ENCODE measurements around the gene CRKL.

The CRKL gene

GRCh38 chr22:20949698-20950183, 32.5 kb downstream of the CRKL start:
- Mint-ChIP-seq H3K4me3 (no peak overlapping the region), H3K4me1 (ENCODE audit: low read depth) (peaks cover 35% of the 10 kb centered on the region), H3K27ac (no peak overlapping the region), H3K36me3 (ENCODE audit: low read depth) (peaks cover 58% of the 10 kb centered on the region), H3K27me3 (no peaks in the 10 kb centered on the region), H3K9me3 (no peaks in the 10 kb centered on the region)

DNA sequence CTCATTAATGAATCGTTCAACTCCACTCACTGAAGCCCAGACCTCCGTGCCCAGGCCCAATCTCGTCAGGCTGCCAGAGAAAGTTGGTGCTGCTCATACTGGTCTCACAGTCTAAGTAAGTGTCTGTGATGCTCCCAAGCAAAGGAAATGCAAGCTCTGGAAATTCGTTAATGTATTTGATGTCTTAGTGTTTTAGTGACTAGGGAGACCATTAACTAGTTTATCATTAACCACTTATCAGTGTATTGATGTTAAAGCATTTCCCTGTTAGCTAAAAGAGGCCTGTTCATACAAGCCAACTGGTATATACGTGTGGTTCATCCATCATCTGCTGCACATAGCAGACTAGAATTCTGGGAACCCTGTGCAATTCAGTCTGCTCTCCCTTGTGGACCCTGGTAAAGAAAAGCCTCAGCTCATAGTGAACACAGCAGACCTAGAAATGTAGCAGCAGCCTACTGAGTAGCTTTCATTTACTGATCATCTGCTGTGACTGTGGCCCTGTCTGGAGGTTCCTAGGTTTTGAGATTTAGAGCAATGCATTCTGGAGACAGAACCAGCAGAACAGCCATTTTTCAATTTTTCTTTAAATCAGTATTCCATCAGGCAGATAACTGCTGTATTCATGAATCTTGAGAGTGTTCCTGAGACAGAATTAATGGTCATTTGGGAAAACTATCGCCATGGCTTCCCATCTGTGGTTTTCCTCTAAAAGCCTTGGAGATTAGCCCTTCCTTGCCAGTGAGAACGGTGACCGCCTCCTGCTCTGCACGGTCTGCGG, 34.1 kb downstream of the CRKL start:
- Mint-ChIP-seq H3K27ac (no peak overlapping the region), H3K27me3 (peaks cover 2% of the 10 kb centered on the region), H3K4me1 (ENCODE audit: low read depth) (peaks cover 24% of the 10 kb centered on the region), H3K9me3 (no peaks in the 10 kb centered on the region), H3K36me3 (ENCODE audit: low read depth) (peaks cover 48% of the 10 kb centered on the region), H3K4me3 (no peak overlapping the region)

DNA sequence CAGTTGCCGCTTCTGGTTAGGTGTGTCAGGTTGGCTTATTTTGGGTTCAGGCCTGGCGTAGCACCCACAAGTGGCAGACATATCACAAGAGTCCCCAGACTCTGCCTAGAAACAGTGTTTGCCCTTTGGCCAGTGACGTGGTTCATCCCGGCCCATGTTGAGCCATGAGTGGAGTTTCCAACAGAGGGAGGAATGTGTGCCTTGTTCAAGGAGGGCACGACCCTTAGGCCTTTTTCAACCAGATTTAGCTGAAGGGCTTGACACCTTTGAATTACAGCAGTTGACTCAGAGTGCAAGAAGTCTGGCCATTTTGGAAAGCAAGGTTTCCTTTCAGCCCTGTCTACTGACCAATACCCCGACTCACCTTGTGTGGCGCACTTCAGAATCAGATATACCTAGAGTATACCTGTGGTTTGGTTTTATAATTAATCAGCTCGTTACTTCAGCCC, 34.7 kb downstream of the CRKL start:
- H3K9me3 Mint-ChIP-seq: no peaks in the 10 kb centered on the region
- peaks cover 7% of the 10 kb centered on the region for H3K27me3 Mint-ChIP-seq
- peaks cover 45% of the 10 kb centered on the region for H3K36me3 Mint-ChIP-seq (ENCODE audit: low read depth)
- H3K4me1 Mint-ChIP-seq (ENCODE audit: low read depth): peaks cover 23% of the 10 kb centered on the region
- no peak overlapping the region for H3K4me3 Mint-ChIP-seq
- H3K27ac Mint-ChIP-seq: no peak overlapping the region

GRCh38 chr22:20952544-20953341, 35.5 kb downstream of the CRKL start:
- H3K27ac Mint-ChIP-seq: no peak overlapping the region
- no peak overlapping the region for H3K4me3 Mint-ChIP-seq
- H3K4me1 Mint-ChIP-seq (ENCODE audit: low read depth): peaks cover 19% of the 10 kb centered on the region
- no peaks in the 10 kb centered on the region for H3K9me3 Mint-ChIP-seq
- H3K27me3 Mint-ChIP-seq: peaks cover 7% of the 10 kb centered on the region
- peaks cover 44% of the 10 kb centered on the region for H3K36me3 Mint-ChIP-seq (ENCODE audit: low read depth)

DNA sequence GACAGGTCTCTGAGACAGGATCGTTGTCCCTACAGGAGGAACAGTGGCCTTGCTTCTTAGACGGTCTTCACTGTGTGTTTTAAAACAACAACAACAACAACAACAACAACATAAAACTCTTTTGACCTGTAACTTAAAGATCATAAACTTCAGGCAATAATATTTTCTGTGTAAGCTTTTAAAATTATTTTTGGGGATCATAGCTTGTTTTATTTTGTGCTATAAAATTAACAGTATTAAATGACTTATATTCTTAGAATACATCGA, 36.1 kb downstream of the CRKL start:
- Mint-ChIP-seq H3K27me3 (peaks cover 12% of the 10 kb centered on the region), H3K36me3 (ENCODE audit: low read depth) (peaks cover 38% of the 10 kb centered on the region), H3K27ac (no peak overlapping the region)

GRCh38 chr22:20953668-20954500, 36.7 kb downstream of the CRKL start:
- peaks cover 13% of the 10 kb centered on the region for H3K27me3 Mint-ChIP-seq

More for the DNA sequence above, 36.1 kb downstream of the CRKL start:
- no peak overlapping the region for H3K4me3 Mint-ChIP-seq
- H3K9me3 Mint-ChIP-seq: no peaks in the 10 kb centered on the region
- peaks cover 19% of the 10 kb centered on the region for H3K4me1 Mint-ChIP-seq (ENCODE audit: low read depth)

DNA sequence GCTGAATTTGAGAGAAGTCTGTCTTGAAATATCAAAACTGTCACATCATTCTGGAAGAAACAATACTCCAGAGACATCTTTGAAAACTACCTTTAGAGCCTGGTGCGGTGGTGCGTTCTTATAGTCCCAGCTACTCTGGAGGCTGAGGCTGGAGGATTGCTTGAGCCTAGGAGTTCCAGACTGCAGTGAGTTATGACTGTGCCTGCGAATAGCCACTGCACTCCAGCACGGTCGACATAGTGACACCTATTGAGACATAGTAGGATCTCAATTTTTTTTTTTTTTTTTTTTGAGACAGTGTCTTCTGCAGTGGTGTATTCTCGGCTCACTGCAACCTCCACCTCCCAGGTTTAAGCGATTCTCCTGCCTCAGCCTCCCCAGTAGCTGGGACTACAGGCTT, 38.3 kb downstream of the CRKL start:
- Mint-ChIP-seq H3K27ac (no peak overlapping the region), H3K27me3 (peaks cover 17% of the 10 kb centered on the region), H3K4me3 (no peak overlapping the region), H3K9me3 (no peaks in the 10 kb centered on the region), H3K4me1 (ENCODE audit: low read depth) (peaks cover 13% of the 10 kb centered on the region), H3K36me3 (ENCODE audit: low read depth) (peaks cover 27% of the 10 kb centered on the region)

More at GRCh38 chr22:20953668-20954500, 36.7 kb downstream of the CRKL start:
- no peaks in the 10 kb centered on the region for H3K9me3 Mint-ChIP-seq
- H3K4me1 Mint-ChIP-seq (ENCODE audit: low read depth): peaks cover 15% of the 10 kb centered on the region
- H3K4me3 Mint-ChIP-seq: no peak overlapping the region
- peaks cover 38% of the 10 kb centered on the region for H3K36me3 Mint-ChIP-seq (ENCODE audit: low read depth)
- H3K27ac Mint-ChIP-seq: peak overlapping the region; percentile 68

DNA sequence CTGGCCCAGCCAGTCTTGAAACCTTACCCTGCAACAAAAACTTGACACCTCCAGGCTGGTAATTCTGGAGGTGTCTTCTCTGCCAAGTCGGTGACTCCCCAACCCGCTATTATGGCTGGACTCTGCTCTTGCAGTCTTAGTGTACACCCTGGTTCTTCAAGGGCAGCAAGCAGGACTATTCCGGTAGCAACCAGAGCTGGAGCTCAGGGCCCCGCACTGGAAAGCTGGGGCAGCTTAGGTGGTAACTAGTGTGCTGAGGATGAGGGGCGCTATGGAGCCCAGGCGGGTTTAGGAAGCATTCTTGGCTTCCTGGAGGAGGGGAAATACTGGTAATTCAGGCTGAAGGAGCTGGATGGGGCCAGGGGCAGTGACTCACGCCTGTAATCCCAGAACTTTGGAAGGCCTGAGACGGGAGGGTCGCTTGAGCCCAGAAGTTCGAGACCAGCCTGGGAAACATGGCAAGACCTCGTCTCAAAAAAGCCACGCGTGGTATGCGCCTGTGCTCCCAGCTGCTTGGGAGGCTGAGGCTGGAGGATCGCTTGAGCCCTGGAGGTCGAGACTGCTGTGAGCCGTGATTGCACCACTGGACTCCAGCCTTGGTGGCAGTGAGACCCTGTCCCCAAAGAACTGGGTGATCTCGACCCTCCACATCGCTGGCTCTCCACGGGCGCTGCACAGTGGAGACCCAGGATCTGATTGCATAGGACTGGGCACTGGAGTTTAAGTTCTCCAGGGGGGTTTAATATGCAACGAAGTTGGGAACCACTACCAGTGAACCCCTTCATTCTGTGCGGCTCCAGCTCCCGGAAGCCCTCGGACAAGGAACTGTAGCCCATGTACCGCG, 39.3 kb downstream of the CRKL start:
- H3K9me3 Mint-ChIP-seq: no peaks in the 10 kb centered on the region
- no peak overlapping the region for H3K27ac Mint-ChIP-seq
- H3K36me3 Mint-ChIP-seq (ENCODE audit: low read depth): peaks cover 20% of the 10 kb centered on the region
- H3K4me3 Mint-ChIP-seq: peak overlapping the region; percentile 53
- H3K27me3 Mint-ChIP-seq: peaks cover 17% of the 10 kb centered on the region
- H3K4me1 Mint-ChIP-seq (ENCODE audit: low read depth): peaks cover 15% of the 10 kb centered on the region

DNA sequence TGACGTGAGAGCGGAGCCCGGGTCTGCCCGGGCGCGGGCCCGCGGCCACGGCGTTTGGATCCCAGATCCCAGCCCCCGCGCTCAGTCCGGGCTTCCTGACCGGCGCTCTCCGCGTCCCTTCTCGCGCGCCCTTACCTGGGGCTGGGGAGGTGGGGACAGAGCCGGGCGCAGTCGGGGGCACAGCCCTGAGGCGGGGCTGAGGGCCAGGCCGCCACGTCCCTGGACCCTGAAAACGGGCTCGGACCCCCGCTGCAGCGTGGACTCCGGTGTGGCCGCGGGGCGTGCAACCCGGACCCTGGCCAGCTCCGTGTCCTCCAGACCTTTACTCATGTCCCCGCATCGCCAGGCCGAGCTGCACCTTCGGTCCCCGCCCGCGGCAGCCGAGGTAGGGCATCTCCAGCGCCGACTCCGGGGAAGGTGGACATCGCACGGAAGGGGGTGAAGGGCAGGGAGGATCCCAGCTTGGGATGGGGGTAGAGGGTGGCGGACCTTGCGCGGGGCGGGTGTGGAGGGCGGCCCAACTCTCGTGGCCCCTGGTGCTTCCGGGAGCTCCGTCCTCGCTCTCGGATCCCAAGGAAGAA, 40.0 kb downstream of the CRKL start:
- Mint-ChIP-seq H3K4me1 (ENCODE audit: low read depth) (peaks cover 19% of the 10 kb centered on the region), H3K4me3 (peak overlapping the region; percentile 58), H3K27me3 (peaks cover 17% of the 10 kb centered on the region), H3K27ac (no peak overlapping the region), H3K9me3 (no peaks in the 10 kb centered on the region), H3K36me3 (ENCODE audit: low read depth) (peaks cover 15% of the 10 kb centered on the region)

DNA sequence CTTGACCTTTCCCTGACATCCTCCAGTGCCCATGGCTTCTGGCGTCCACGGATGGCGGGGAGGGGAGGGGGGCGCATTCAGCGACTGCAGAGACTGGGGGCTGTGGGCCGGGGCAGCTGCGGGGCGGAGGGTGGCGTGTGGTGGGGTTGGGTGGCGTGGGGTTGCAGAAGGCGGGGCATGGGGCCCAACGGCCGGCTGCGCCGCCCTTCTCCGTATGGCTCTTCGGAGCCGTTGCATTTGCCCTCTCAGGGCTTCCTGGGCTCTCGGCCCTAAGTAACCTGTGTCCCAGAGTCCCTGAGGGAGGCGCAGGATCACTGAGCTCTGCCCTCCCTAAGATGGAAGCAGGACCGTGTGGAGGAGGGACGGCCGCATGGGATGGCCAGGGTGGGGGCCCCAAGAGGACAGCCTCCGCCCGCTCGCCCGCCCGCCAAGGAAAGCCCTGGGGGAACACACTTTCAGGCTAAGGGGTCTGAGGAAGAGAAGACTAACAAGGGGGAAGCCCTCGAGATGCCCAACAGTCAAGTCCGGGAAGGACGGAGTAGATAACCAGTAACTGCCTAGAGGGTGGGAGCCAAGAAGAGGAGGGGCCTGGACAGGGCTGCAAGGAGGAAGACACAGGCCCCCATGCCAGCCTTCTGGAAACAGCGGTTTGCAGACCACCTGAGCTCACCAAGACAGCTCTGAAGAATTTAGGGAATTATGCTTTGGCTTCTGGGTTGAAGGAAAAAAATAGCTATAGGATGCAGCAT, 40.6 kb downstream of the CRKL start:
- Mint-ChIP-seq H3K4me3 (peak overlapping the region; percentile 58), H3K27ac (no peak overlapping the region), H3K9me3 (no peaks in the 10 kb centered on the region), H3K36me3 (ENCODE audit: low read depth) (peaks cover 10% of the 10 kb centered on the region), H3K4me1 (ENCODE audit: low read depth) (peaks cover 19% of the 10 kb centered on the region), H3K27me3 (peaks cover 17% of the 10 kb centered on the region)

DNA sequence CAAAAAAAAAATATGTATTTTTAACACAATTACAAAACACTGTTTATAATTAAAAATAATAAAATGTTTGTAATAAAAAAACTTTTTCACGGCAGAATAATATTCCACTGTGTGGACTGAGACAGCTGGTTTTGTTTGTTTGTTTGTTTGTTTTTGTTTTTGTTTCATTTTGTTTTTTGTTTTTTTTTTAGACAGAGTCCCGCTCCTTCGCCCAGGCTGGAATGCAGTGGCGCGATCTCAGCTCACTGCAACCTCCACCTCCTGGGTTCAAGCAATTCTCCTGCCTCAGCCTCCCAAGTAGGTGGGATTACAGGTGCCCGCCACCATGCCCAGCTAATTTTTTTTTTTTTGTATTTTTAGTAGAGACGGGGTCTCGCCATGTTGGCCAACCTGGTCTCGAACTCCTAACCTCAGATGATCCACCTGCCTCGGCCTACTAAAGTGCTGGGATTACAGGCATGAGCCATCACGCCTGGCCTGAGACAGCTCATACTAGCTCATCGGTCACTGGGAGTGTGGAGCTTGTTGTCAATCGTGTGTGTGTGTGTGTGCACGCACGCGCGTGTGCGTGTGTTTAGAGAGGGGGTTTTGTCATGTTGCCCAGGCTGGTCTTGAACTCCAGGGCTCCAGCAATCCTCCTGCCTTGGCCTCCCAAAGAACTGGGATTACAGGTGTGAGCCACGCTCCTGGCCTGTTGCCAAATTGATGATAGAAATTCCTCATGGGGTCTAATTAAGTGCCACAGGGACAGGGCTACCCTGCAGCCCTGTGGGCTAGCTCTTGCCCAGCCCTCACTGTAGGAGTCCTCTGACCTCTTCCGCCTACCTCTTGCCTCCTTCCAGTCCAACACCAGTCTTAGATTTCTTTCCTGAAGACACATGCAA, 42.6 kb downstream of the CRKL start:
- Mint-ChIP-seq H3K27ac (no peak overlapping the region), H3K9me3 (no peaks in the 10 kb centered on the region), H3K36me3 (ENCODE audit: low read depth) (no peaks in the 10 kb centered on the region), H3K4me3 (no peak overlapping the region), H3K4me1 (ENCODE audit: low read depth) (peaks cover 26% of the 10 kb centered on the region), H3K27me3 (peaks cover 28% of the 10 kb centered on the region)

DNA sequence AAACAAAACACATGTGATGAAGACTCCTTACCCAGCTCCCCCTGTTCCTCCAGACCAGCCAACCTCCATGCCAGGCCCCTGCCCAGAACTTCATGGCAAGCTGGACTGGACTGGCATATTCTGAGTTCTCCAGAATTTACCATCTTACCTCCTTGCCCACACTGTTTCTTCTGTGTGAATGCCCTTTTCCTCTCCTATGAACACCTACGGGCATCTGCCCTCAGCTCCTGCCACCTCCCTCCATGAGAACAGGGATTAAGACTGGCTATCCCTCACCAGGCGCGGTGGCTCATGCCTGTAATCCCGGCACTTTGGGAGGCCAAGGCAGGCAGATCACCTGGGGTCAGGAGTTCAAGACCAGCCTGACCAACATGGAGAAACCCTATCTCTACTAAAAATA, 43.4 kb downstream of the CRKL start:
- H3K4me3 Mint-ChIP-seq: no peak overlapping the region
- H3K27ac Mint-ChIP-seq: no peak overlapping the region
- no peaks in the 10 kb centered on the region for H3K36me3 Mint-ChIP-seq (ENCODE audit: low read depth)
- peaks cover 26% of the 10 kb centered on the region for H3K4me1 Mint-ChIP-seq (ENCODE audit: low read depth)
- peaks cover 28% of the 10 kb centered on the region for H3K27me3 Mint-ChIP-seq
- H3K9me3 Mint-ChIP-seq: no peaks in the 10 kb centered on the region

All from stimulated activated naive CD8-positive, alpha-beta T cell treated with anti-CD3 and anti-CD28 coated beads, Interleukin-15, Interleukin-2, amounts not matched to agents 100 ng/mL and 50 ng/mL, for 24 hours (primary cell).